Vagina (tissue), 2 donors: ENCODE data around the gene SEMG2.

Source experiments
- CTCF ChIP-seq, 3 experiments: fragments of 450-650 bp in 2 of 3; fragments of 200-600 bp in 1 of 3; sonication (generic) in 1 of 3; IDR thresholded peaks; one replicate each; pipeline ENCODE4 v1.5.1; 2017 to 2019; ENCODE audit warnings: antibody characterized with exemption in 3 of 3, mild to moderate bottlenecking in 2 of 3, moderate library complexity in 2 of 3
- POLR2A ChIP-seq, 2 donors: fragments of 450-650 bp; IDR thresholded peaks; one replicate each; pipeline ENCODE4 v1.6.1; 2017; ENCODE audit warnings: antibody characterized with exemption in 2 of 2, mild to moderate bottlenecking in 2 of 2, moderate library complexity in 2 of 2

GRCh38 chr20:45179166-45179565 is 42.0 kb upstream of the SEMG2 start:
- no peak for TF ChIP-seq CTCF (IDR thresholded peaks at IDR 0.05)
- no peak for TF ChIP-seq POLR2A (IDR thresholded peaks at IDR 0.05)
